Upper lobe of left lung (tissue), 6 donors: ENCODE data around the gene KIAA1614. TPM values are rescaled to one million over a fixed set of nuclear protein-coding genes. Genes with fewer than 3 reads are reported as not detected.

Experiments
- ATAC-seq, 2 donors: fragments of 200-7000 bp; cut with Tn5 transposase; one replicate each; pipeline ENCODE4 v1.9.1; 2022; ENCODE audit warnings: mild to moderate bottlenecking in 2 of 2, moderate library complexity in 2 of 2; ENCODE audit not compliant: low FRiP score in 2 of 2
- DNase-seq, 2 donors: peaks; one replicate each; pipeline ENCODE4 v3.0.0-alpha.2; 2019 to 2020
- H3K27ac ChIP-seq, 4 donors: fragments of 200-600 bp; sonication (generic); one replicate each; pipeline ENCODE4 v1.5.1; 2016 to 2019
- H3K27me3 ChIP-seq, 4 donors: fragments of 200-600 bp; sonication (generic); one replicate each; pipeline ENCODE4 v1.5.1; 2017 to 2019
- H3K36me3 ChIP-seq, 4 donors: fragments of 200-600 bp; sonication (generic); one replicate each; pipeline ENCODE4 v1.5.1; 2016 to 2019
- H3K4me1 ChIP-seq, 4 donors: fragments of 200-600 bp; sonication (generic); one replicate each; pipeline ENCODE4 v1.5.1; 2018 to 2019
- H3K4me3 ChIP-seq, 4 donors: fragments of 200-600 bp; sonication (generic); one replicate each; pipeline ENCODE4 v1.5.1; 2017 to 2019; ENCODE audit warnings: mild to moderate bottlenecking in 2 of 4, moderate library complexity in 1 of 4
- H3K9me3 ChIP-seq, 4 donors: fragments of 200-600 bp; sonication (generic); one replicate each; pipeline ENCODE4 v1.5.1; 2018 to 2019
- EP300 ChIP-seq, 4 donors: sonication (generic); formaldehyde crosslinking; IDR thresholded peaks; one replicate each; pipeline ENCODE4 v1.5.1; 2017; ENCODE audit warnings: antibody characterized with exemption in 4 of 4, control low read depth in 2 of 4
- POLR2A ChIP-seq, 4 donors: fragments of 450-650 bp; IDR thresholded peaks; one replicate each; pipeline ENCODE4 v1.5.1; 2016 to 2017; ENCODE audit warnings: antibody characterized with exemption in 4 of 4, mild to moderate bottlenecking in 2 of 4
- POLR2AphosphoS5 ChIP-seq, 2 donors: sonication (generic); formaldehyde crosslinking; IDR thresholded peaks; one replicate each; pipeline ENCODE4 v1.5.1; 2017; ENCODE audit warnings: antibody characterized with exemption in 2 of 2
- WGBS, 2 donors: methylation state at CpG; one replicate each; pipeline ENCODE4 v1.1.5; 2017 to 2018; 5-methylcytosine and 5-hydroxymethylcytosine counted together
- total RNA-seq, 6 donors: library from RNA; depleted of rRNA in 4 of 6; stranded (reverse); fragments of >200 nt in 4 of 6; gene quantifications; one replicate each; pipeline versions ENCODE4 v1.1.0 to v1.2.1, GENCODE V29; 2016 to 2021
- TF ChIP-seq, protein P1 (sequence below), 6 experiments: fragments of 450-650 bp in 4 of 6; fragments of 200-600 bp in 2 of 6; sonication (generic) in 2 of 6; IDR thresholded peaks; one replicate each; pipeline ENCODE4 v1.5.1; 2016 to 2019; ENCODE audit warnings: antibody characterized with exemption in 6 of 6
- donor health status: DM: no; HTN: no; CAD: no; lungs with moderate emphysema.
- donor health status: DM: no; HTN: yes; CAD: no; lungs with severe emphysema.

The KIAA1614 gene
- total RNA-seq, 6 donors from 2014 or later: 0.79 to 11.9 (median 4.4) TPM

DNA sequence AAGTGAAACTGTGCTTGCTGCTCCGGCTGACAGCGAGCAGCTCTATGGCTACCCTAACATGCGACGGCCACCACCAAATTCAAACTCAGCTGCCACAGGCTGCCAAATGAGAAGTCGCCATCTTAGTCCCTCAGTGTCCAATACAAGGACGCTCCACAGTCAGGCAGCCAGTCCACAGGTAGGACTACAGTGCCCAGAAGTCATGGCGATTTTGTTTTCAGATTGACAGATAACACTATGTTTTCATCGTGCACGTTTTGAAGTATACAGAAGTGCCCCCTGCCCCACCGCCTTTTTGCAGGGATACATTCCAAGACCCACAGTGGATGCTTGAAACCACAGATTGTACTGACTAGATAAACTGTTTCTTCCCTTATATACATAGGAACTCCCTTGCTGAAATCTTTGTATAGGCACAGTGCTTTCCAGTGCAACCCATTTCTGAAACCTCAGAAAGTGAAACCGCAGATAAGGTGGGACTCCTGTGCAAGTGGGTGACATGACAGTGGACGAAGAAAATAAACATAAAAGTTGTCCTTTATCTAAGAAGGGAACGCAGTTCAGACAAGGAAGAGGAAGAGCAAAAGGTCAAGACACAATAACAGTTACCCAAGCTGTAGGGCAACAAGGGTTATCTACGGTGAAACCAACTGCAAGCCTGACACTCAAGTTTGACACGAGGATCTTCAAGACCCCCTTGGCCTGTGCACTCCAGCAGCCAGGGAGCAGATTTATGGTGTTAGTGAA, 57.8 kb downstream of the KIAA1614 start:
- Histone ChIP-seq H3K4me1 (peaks cover 0 to 7% (median 5%) of the 10 kb centered on the region in 4 donors), H3K27me3 (no peaks in the 10 kb centered on the region), H3K27ac (no peak overlapping the region), H3K36me3 (peaks cover 6 to 26% (median 12%) of the 10 kb centered on the region in 4 donors), H3K4me3 (no peak overlapping the region), H3K9me3 (no peaks in the 10 kb centered on the region)
- ATAC-seq (no peak), DNase-seq (no peak)
- no peak for TF ChIP-seq POLR2A (IDR thresholded peaks at IDR 0.05)
- no peak for TF ChIP-seq POLR2AphosphoS5 (IDR thresholded peaks at IDR 0.05)
- TF ChIP-seq, protein P1, sequence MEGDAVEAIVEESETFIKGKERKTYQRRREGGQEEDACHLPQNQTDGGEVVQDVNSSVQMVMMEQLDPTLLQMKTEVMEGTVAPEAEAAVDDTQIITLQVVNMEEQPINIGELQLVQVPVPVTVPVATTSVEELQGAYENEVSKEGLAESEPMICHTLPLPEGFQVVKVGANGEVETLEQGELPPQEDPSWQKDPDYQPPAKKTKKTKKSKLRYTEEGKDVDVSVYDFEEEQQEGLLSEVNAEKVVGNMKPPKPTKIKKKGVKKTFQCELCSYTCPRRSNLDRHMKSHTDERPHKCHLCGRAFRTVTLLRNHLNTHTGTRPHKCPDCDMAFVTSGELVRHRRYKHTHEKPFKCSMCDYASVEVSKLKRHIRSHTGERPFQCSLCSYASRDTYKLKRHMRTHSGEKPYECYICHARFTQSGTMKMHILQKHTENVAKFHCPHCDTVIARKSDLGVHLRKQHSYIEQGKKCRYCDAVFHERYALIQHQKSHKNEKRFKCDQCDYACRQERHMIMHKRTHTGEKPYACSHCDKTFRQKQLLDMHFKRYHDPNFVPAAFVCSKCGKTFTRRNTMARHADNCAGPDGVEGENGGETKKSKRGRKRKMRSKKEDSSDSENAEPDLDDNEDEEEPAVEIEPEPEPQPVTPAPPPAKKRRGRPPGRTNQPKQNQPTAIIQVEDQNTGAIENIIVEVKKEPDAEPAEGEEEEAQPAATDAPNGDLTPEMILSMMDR (IDR thresholded peaks at IDR 0.05): no peak
- TF ChIP-seq EP300 (IDR thresholded peaks at IDR 0.05): no peak
- 72 to 78% methylated on average over 14 to 15 of the region's 15 CpGs for WGBS, 2 donors

DNA sequence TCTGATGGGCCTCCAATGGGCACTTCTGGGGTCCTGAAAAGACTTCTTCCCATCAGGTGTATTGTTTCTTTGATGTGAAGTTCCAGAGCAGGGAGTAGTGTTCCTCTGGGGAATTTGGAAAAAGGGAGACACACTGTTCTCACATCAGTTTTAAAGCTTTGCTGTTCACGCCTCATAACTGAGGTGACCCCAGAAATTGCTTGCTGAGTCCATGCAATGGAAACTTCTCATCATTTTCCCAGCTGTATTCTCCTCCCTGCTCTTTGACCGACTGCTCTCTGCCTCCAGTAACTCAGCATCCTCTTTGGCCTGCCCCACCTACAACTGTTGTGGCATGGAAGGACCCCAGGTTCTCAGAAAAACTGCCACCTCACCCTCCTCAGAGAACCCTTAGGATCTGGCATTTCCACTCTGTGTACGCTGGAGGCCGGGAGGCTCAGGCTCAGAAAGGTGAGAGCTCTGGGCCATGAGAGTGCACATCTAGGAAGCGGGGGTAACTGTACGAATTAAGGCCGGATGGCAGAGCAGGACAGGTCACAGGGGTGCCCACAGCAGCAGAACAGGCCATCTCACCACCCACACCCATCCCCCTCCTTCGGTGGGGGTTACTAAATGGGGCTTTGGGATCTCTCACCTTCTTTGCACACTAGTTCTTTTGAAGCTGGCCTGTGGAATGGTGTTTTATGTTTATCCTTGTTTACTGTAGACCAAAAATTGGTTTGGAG, 58.7 kb downstream of the KIAA1614 start:
- Histone ChIP-seq H3K9me3 (no peaks in the 10 kb centered on the region), H3K4me3 (no peak overlapping the region), H3K27ac (no peak overlapping the region), H3K4me1 (peaks cover 0 to 13% (median 9%) of the 10 kb centered on the region in 4 donors), H3K36me3 (peaks cover 10 to 35% (median 16%) of the 10 kb centered on the region in 4 donors), H3K27me3 (no peaks in the 10 kb centered on the region)
- DNase-seq: no peak
- WGBS, 2 donors: 92 to 93% methylated on average over 8 of the region's 8 CpGs
- no peak for ATAC-seq
- TF ChIP-seq POLR2A (IDR thresholded peaks at IDR 0.05) (no peak), POLR2AphosphoS5 (IDR thresholded peaks at IDR 0.05) (no peak), EP300 (IDR thresholded peaks at IDR 0.05) (no peak)
- TF ChIP-seq, protein P1 (IDR thresholded peaks at IDR 0.05): no peak

DNA sequence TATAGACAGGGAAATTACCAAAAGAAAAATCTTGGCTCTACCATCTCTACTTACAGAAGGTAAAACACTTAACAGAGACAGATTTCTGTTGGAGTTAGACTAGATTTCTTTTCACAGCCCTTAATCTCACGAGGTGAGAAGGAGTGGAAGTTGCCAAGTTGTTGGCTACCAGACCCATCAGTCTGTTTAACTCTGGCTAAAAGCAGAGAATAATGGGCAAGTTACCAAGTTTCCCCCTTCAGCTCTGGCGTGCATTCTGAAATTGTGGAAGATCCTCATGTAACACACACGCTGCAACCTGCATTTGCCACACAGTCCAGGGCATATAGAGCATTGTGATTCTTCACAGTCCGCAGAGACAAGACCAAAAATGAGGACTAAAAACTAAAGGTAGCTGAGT, 60.7 kb downstream of the KIAA1614 start:
- DNase-seq (no peak), ATAC-seq (no peak)
- no peak overlapping the region for H3K4me3 ChIP-seq
- H3K27me3 ChIP-seq: no peaks in the 10 kb centered on the region
- peaks cover 11 to 47% (median 21%) of the 10 kb centered on the region in 4 donors for H3K36me3 ChIP-seq
- TF ChIP-seq, protein P1 (IDR thresholded peaks at IDR 0.05): no peak
- TF ChIP-seq POLR2A (IDR thresholded peaks at IDR 0.05): no peak
- no peak for TF ChIP-seq EP300 (IDR thresholded peaks at IDR 0.05)
- no peak for TF ChIP-seq POLR2AphosphoS5 (IDR thresholded peaks at IDR 0.05)
- peaks cover 6 to 23% (median 14%) of the 10 kb centered on the region in 4 donors for H3K4me1 ChIP-seq
- no peaks in the 10 kb centered on the region for H3K9me3 ChIP-seq
- 72 to 79% methylated on average over 4 of the region's 4 CpGs for WGBS, 2 donors
- H3K27ac ChIP-seq: no peak overlapping the region

DNA sequence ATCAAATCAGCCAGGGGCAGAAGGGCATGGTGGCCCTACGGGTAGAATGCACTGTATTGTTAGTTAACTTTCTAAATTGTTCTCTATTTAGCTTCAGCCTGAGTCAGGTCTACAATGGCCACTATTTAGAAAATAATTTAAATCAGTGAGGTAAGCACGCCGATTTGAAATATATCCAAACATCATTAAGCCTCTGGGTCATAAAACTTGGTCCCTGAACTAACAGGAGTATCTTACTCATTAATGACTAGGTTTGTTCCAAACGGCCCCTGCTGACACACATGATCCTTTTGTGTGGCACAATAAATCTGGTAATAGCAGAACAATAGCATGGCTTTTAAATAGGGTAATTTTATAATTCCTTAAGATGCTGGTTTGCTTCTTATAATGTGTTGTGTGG, 61.5 kb downstream of the KIAA1614 start:
- Histone ChIP-seq H3K9me3 (no peaks in the 10 kb centered on the region), H3K36me3 (peaks cover 11 to 47% (median 23%) of the 10 kb centered on the region in 4 donors), H3K4me1 (peaks cover 6 to 23% (median 14%) of the 10 kb centered on the region in 4 donors), H3K4me3 (no peak overlapping the region), H3K27ac (no peak overlapping the region), H3K27me3 (no peaks in the 10 kb centered on the region)
- ATAC-seq (no peak), DNase-seq (no peak)
- TF ChIP-seq POLR2AphosphoS5 (IDR thresholded peaks at IDR 0.05): no peak
- TF ChIP-seq POLR2A (IDR thresholded peaks at IDR 0.05): no peak
- TF ChIP-seq, protein P1 (IDR thresholded peaks at IDR 0.05): no peak
- no peak for TF ChIP-seq EP300 (IDR thresholded peaks at IDR 0.05)
- 77 to 92% methylated on average over 4 of the region's 4 CpGs for WGBS, 2 donors
